HG02763 (cell line): ENCODE measurements around the gene UST.
"Not testable (repeated sequence)": the region's sequence is repeated elsewhere in the genome, so short reads cannot be mapped to it uniquely, and the experiment has no call there.

Source experiments
- ATAC-seq: cut with Tn5 transposase; IDR thresholded peaks from one replicate; pipeline ENCODE4 v1.9.1; 2021; ENCODE audit warnings: mild to moderate bottlenecking, moderate library complexity; ENCODE audit not compliant: unreplicated experiment

The UST gene

GRCh38 chr6:148857798-148858390 lies 111.1 kb downstream of the UST start:
- ATAC-seq, result no peak

GRCh38 chr6:148864132-148864531 lies 117.3 kb downstream of the UST start:
- not testable (repeated sequence) for ATAC-seq

GRCh38 chr6:148864941-148865340 lies 118.1 kb downstream of the UST start:
- ATAC-seq, result no peak

- peak; percentile 74 for ATAC-seq
Observed at GRCh38 chr6:148866657-148867268, 119.9 kb downstream of the UST start.

GRCh38 chr6:148867862-148868261 lies 121.0 kb downstream of the UST start:
- no peak for ATAC-seq

- no peak for ATAC-seq
Observed at GRCh38 chr6:148868314-148868713, 121.5 kb downstream of the UST start.

- ATAC-seq, result no peak
Observed at GRCh38 chr6:148868901-148869300, 122.1 kb downstream of the UST start.

GRCh38 chr6:148869585-148869984 lies 122.8 kb downstream of the UST start:
- no peak for ATAC-seq

GRCh38 chr6:148873154-148873553 lies 126.3 kb downstream of the UST start:
- no peak for ATAC-seq

GRCh38 chr6:148873868-148874267 lies 127.0 kb downstream of the UST start:
- ATAC-seq, result no peak

GRCh38 chr6:148874698-148875293 lies 128.0 kb downstream of the UST start:
- ATAC-seq, result no peak

- ATAC-seq, result no peak
Observed at GRCh38 chr6:148878683-148879082, 131.9 kb downstream of the UST start.

GRCh38 chr6:148880742-148881141 lies 133.9 kb downstream of the UST start:
- ATAC-seq, result not testable (repeated sequence)

GRCh38 chr6:148881593-148882311 lies 134.9 kb downstream of the UST start:
- ATAC-seq, result no peak

GRCh38 chr6:148883270-148883669 lies 136.4 kb downstream of the UST start:
- ATAC-seq, result no peak

- ATAC-seq, result no peak
Observed at GRCh38 chr6:148884461-148884860, 137.6 kb downstream of the UST start.

GRCh38 chr6:148885136-148885865 lies 138.5 kb downstream of the UST start:
- ATAC-seq, result no peak

GRCh38 chr6:148885925-148886845 lies 139.4 kb downstream of the UST start:
- ATAC-seq, result no peak

- no peak for ATAC-seq
Observed at GRCh38 chr6:148887181-148887580, 140.4 kb downstream of the UST start.

- no peak for ATAC-seq
Observed at GRCh38 chr6:148888856-148889255, 142.0 kb downstream of the UST start.
